ENCODE data around the gene CCNG1.
"Not testable (repeated sequence)": the region's sequence is repeated elsewhere in the genome, so short reads cannot be mapped to it uniquely, and the experiment has no call there.

The CCNG1 gene, protein sequence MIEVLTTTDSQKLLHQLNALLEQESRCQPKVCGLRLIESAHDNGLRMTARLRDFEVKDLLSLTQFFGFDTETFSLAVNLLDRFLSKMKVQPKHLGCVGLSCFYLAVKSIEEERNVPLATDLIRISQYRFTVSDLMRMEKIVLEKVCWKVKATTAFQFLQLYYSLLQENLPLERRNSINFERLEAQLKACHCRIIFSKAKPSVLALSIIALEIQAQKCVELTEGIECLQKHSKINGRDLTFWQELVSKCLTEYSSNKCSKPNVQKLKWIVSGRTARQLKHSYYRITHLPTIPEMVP

GRCh38 chr5:163437309-163438182, at the start of gene CCNG1:
Gene CCNG1, plus strand, starts transcription at chr5:163437595. Its CDS starts 1,662 bp downstream, at chr5:163439257.
- in situ Hi-C loops (cut with MboI; ENCODE audit: low sequenced_read_pairs) = no loop called here

- in situ Hi-C loops (cut with MboI; ENCODE audit: low sequenced_read_pairs) = no loop called here
Measured at GRCh38 chr5:163395792-163396191, 41.6 kb upstream of the CCNG1 start.

DNA sequence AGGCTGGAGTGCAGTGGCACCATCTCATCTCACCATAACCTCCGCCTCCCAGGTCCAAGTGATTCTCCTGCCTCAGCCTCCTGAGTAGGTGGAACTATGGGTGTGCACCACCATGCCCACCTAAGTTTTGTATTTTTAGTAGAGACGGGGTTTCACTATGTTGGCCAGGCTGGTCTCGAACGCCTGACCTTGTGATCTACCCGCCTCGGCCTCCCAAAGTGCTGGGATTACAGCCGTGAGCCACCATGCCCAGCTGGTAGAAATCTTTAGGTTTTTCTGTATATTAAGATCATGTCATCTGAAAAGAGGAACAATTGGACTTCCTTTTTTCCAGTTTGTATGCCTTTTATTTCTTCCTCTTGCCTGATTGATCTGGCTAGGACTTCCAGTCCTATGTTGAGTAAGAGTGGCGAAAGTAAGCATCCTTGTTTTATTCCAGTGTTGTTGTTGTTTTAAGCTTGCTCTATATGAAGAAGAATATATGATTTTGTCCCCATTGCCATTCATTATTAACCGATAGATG, 40.5 kb upstream of the CCNG1 start:
- in situ Hi-C loops (cut with MboI; ENCODE audit: low sequenced_read_pairs) = not testable (repeated sequence)

DNA sequence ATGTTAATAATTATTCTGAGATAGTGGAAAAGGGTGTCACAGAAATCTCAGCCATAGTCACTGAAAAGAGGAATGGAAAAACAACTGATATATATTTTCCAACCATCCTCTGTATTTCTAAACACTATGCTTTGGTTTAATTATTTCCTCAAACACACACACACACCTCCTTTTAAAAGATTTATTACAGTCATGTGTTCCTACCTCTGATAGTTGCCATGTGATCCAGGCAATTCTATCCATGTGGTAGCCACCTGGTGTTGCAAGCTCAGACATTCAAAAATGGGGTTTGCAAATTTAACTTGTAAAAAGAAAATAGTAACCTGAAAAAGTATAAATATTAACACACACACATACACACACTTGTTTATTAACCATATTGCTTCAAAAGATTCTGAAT, 40.0 kb upstream of the CCNG1 start:
- in situ Hi-C loops (cut with MboI; ENCODE audit: low sequenced_read_pairs) = no loop called here

GRCh38 chr5:163399923-163400322, 37.5 kb upstream of the CCNG1 start:
- in situ Hi-C loops (cut with MboI; ENCODE audit: low sequenced_read_pairs) = no loop called here

DNA sequence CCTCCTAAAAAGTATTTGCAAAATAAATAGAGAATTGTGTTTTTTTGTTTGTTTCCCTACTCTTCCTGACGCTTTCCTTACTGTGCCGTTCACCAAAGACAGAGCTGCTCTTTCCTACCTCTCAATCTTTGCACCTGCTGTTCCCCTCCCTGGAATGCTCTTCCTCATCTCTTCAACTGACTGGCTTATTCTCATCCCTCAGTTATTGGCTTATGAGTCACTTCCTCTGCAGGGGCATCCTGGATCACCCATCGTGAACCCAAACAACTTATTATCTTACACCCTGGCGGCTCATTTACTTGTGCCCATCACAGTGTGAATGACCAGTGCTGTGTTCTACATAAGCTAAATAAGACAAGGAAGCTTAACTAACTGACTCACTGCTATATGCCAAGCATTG, 36.1 kb upstream of the CCNG1 start:
- in situ Hi-C loops (cut with MboI; ENCODE audit: low sequenced_read_pairs) = no loop called here

DNA sequence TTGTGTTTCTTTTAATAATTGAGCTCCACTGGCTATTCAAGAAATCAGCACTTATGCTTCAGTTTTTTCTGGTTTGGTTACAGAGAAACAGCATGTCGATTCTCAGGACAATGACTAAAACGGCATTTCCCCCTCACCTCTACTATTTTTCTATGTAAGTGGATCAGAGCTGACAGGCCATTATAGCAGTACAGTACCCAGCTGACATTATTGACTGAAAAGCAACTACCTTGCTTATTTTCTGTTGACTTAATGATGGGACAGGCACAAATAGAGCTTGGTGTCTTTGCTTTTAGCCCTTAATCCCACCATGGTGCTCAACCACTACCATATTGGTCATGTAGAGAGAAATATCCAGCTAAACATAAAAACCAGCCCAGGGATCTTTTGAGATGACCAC, 35.4 kb upstream of the CCNG1 start:
- in situ Hi-C loops (cut with MboI; ENCODE audit: low sequenced_read_pairs) = no loop called here

DNA sequence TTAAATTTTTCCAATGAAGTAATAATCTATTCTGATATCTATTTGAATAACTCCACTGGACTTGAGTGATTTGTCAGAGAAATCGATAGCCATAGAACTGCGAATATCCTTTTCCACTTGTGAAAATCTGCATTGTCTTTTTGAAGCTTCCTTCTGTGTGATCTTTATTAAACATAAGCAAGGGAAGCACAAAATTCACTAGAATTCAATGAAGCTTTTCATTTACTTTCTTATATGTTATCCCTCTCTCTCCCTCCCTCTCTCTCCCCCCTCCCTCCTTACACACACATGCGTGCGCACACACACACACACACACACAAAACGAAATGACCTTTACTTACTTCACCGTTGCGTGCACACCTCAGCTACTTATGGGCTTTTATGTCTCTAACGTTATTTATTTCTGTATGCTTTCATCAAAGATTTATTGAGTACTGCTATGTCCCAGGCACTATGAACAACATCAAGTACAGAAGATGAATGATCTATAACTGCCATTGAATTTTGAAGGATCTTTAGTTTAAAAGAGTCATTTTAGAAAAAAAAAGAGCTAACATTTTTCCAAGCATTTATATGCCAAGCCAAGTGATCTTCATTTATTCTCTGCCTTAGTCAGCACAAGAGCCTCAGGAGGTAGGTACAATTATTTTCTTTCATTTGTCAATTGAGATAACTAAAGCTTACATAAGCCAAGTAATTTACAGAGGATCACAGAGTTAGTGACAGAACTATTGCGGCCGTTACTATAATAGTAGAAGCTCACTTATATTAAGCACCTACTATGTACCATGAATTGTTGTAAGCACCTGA, 32.8 kb upstream of the CCNG1 start:
- in situ Hi-C loops (cut with MboI; ENCODE audit: low sequenced_read_pairs) = no loop called here

- in situ Hi-C loops (cut with MboI; ENCODE audit: low sequenced_read_pairs) = no loop called here
Measured at GRCh38 chr5:163407034-163407655, 30.2 kb upstream of the CCNG1 start.

GRCh38 chr5:163408311-163408923, 29.0 kb upstream of the CCNG1 start:
- in situ Hi-C loops (cut with MboI; ENCODE audit: low sequenced_read_pairs) = no loop called here

DNA sequence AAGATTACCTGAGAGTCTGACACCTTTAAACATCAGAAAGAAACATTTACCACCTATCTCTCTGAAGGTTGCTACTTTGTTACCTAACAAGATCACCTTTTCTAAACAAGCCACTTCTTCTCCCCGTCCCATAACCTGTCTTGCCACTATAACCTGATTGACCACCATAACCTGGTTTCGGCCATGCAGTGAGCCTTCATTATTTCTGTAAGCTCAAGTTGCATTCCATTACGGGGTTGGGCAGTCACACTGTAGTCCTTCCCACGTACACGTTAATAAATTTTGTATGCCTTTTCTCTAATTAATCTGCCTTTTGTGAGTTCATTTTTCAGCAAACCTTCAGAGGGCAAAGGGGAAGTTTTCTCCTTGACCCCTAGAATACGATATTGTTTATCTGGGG, 28.0 kb upstream of the CCNG1 start:
- in situ Hi-C loops (cut with MboI; ENCODE audit: low sequenced_read_pairs) = no loop called here

DNA sequence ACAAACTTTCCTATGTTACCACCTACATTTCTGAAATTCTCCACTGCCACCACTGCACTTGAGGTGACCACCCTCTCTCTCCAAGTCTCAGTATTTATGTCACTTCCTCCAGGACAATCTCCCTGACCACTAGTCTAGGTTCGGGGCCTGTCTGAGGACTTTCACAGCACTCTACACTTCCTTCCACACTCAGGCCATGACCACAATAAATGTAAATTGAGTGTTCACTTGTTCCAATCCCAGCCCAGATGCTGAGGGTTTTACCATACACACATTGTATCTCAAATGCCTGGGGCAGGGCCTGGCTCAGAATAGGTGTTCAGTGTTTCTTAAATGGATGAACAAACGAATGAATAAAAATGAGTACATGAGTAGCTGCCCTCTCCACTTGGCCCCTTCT, 26.9 kb upstream of the CCNG1 start:
- in situ Hi-C loops (cut with MboI; ENCODE audit: low sequenced_read_pairs) = no loop called here

DNA sequence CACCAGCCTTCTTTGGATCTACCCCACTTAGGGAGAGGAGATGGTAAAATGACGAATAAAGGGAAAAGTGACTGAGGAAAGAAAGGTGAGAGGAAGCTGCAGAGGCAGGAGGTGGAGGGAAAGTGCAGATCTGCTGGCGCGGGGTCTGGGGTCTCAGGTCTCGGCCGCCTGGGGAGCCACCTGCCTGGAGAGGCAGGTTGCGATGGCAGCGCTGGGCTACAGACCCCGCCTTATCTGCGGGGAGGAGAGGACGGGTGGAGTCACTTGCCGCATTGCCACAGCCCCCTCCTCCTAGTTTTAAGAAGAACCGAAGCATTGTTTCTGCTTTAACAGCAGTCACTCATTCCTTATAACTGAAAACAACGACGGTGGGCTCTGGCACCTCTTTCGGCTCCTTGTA, 21.7 kb upstream of the CCNG1 start:
- in situ Hi-C loops (cut with MboI; ENCODE audit: low sequenced_read_pairs) = not testable (repeated sequence)

- in situ Hi-C loops (cut with MboI; ENCODE audit: low sequenced_read_pairs) = no loop called here
Measured at GRCh38 chr5:163424836-163425235, 12.6 kb upstream of the CCNG1 start.

GRCh38 chr5:163426128-163426527, 11.3 kb upstream of the CCNG1 start:
- in situ Hi-C loops (cut with MboI; ENCODE audit: low sequenced_read_pairs) = not testable (repeated sequence)

GRCh38 chr5:163432544-163432943, 4.9 kb upstream of the CCNG1 start:
- in situ Hi-C loops (cut with MboI; ENCODE audit: low sequenced_read_pairs) = no loop called here

DNA sequence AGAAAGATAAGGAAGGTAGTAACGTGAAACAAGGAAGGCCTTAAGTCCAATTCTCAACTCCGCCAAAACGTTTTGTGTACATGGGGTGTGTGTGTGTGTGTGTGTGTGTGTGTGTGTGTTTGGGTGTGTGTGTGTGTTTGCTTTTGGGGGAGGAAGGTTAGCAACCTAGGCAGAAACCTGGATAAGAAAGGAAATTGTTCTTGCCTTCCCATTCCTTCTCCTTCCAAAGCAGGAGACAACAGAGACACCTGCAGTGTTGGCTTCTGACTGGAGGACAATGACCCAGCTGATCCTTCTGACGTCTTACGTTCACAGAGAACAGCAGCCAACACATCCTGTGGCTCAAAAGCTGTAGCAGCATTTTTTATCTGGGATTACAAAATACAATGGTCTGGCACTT, 4.1 kb upstream of the CCNG1 start:
- in situ Hi-C loops (cut with MboI; ENCODE audit: low sequenced_read_pairs) = no loop called here

- in situ Hi-C loops (cut with MboI; ENCODE audit: low sequenced_read_pairs) = no loop called here
Measured at GRCh38 chr5:163434401-163434866, 3.0 kb upstream of the CCNG1 start.

DNA sequence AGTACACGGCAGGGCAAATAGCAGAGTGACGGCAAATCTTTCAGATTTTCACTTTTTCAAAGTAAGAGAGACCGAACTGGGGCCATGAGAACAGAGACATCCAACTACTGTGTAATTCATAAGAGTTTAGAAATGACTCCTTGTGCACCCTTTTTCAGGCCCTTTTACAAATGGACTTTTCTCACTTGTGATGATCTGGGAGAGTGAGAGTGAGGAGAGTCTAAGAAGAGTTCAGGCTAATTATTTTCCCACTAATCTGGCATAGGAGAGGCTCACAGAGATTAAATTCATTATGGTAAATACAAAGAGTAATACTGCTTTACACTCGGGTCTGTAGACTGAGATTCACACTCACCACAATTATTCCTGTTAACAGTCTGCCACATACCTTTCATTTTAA, 880 bp upstream of the CCNG1 start:
- in situ Hi-C loops (cut with MboI; ENCODE audit: low sequenced_read_pairs) = no loop called here

- in situ Hi-C loops (cut with MboI; ENCODE audit: low sequenced_read_pairs) = no loop called here
Measured at GRCh38 chr5:163437011-163437308, 435 bp upstream of the CCNG1 start.

GRCh38 chr5:163439092-163439425, 1.7 kb downstream of the CCNG1 start:
- in situ Hi-C loops (cut with MboI; ENCODE audit: low sequenced_read_pairs) = no loop called here

Measured in hTERT RPE-1 (cell line).